ENCODE data around the gene BLOC1S4. TPM values are rescaled to one million over a fixed set of nuclear protein-coding genes. Genes with fewer than 3 reads are reported as not detected.

The BLOC1S4 gene
- polyA plus RNA-seq, 1 of the 3 experiments (the other 2 are of a cell fraction) = 22.1 TPM

GRCh38 chr4:6765703-6766102 lies 49.7 kb downstream of the BLOC1S4 start:
- Histone ChIP-seq H3K9me2 (no peaks in the 10 kb centered on the region), H3K79me2 (ENCODE audit: insufficient read depth) (no peaks in the 10 kb centered on the region), H4K20me1 (ENCODE audit: insufficient read depth) (no peaks in the 10 kb centered on the region), H3K36me3 (replicated peaks in 1 of 2; ENCODE audit: control insufficient read depth in 1 of 2, insufficient read depth in 2 of 2, low read length in 1 of 2) (no peaks in the 10 kb centered on the region), H3K4me1 (ENCODE audit: control insufficient read depth in 1 of 2, insufficient read depth in 2 of 2, low read depth in 1 of 2, low read length in 1 of 2) (peaks cover 0 to 14% of the 10 kb centered on the region in 2 experiments; a peak in 1 of 4 replicates), H3K27ac (ENCODE audit: low read depth in 2 of 2, low read length in 1 of 2) (no peak overlapping the region), H3K4me2 (no peak overlapping the region), H3K4me3 (ENCODE audit: low read depth in 2 of 2, low read length in 1 of 2) (no peak overlapping the region), H3F3A (replicated peaks; ENCODE audit: insufficient read depth) (no peaks in the 10 kb centered on the region), H3K27me3 (ENCODE audit: insufficient read depth) (no peaks in the 10 kb centered on the region), H3K9ac (no peak overlapping the region), H3K9me3 (no peaks in the 10 kb centered on the region), H2AFZ (ENCODE audit: low read depth) (no peak overlapping the region)
- 79% methylated on average over 2 of the region's 2 CpGs for WGBS (ENCODE audit: low lambda C conversion rate)
- TF ChIP-seq PBX3 (IDR thresholded peaks at IDR 0.05) (no peak), RAD21 (IDR thresholded peaks at IDR 0.05; ENCODE audit: low read length) (no peak), FOXM1 (IDR thresholded peaks at IDR 0.05; ENCODE audit: low read depth) (no peak), GATA2 (CRISPR knock-in tag; IDR thresholded peaks at IDR 0.05) (no peak), GABPA (IDR thresholded peaks at IDR 0.05; ENCODE audit: low read depth) (no peak), EZH2phosphoT487 (IDR thresholded peaks at IDR 0.05; ENCODE audit: borderline replicate concordance, low read depth) (no peak), RFX5 (IDR thresholded peaks at IDR 0.05; ENCODE audit: low read length) (no peak), NRF1 (IDR thresholded peaks at IDR 0.05; ENCODE audit: low read depth, low read length) (no peak), CTCF (IDR thresholded peaks at IDR 0.05) (no peak), MXI1 (IDR thresholded peaks at IDR 0.05; ENCODE audit: low read depth, low read length) (no peak)
- ChIA-PET CTCF (no interaction called here), POLR2A (no interaction called here)
- DNase-seq = no peak

Other genes with a start within 250 kb of the BLOC1S4 start
- 0.08 and 0.21 TPM in 2 replicates for gene PPP2R2C, start 243.6 kb upstream of the BLOC1S4 start, polyA plus RNA-seq (2012; rRNA removed)
- gene MAN2B2, start 141.0 kb upstream of the BLOC1S4 start, polyA plus RNA-seq (2012; rRNA removed) = 18.5 and 24.9 TPM in 2 replicates
- 247 and 416 TPM in 2 replicates for gene MRFAP1, start 75.5 kb upstream of the BLOC1S4 start, polyA plus RNA-seq (2012; rRNA removed)
- not detected in 2 replicates for gene S100P, start 22.3 kb upstream of the BLOC1S4 start, polyA plus RNA-seq (2012; rRNA removed)
- gene MRFAP1L1, start 6.3 kb upstream of the BLOC1S4 start, polyA plus RNA-seq (2012; rRNA removed) = 60.3 and 64.1 TPM in 2 replicates
- gene KIAA0232, start 66.6 kb downstream of the BLOC1S4 start, polyA plus RNA-seq (2012; rRNA removed) = 5.7 and 7.7 TPM in 2 replicates
- 39.5 and 42.6 TPM in 2 replicates for gene TBC1D14, start 193.7 kb downstream of the BLOC1S4 start, polyA plus RNA-seq (2012; rRNA removed)